BE2C (cell line): ENCODE results near the gene PPP1R13L.

Experiments used
- DNase-seq: peaks from one replicate; pipeline ENCODE4 v3.0.0-alpha.2; 2020
- H3K27me3 ChIP-seq: fragments of 250-450 bp; sonication (Bioruptor Pico); 2 replicates; pipeline ENCODE4 v1.5.1; 2020; ENCODE audit warnings: mild to moderate bottlenecking
- H3K36me3 ChIP-seq: fragments of 250-450 bp; sonication (Bioruptor Pico); 2 replicates; pipeline ENCODE4 v1.5.1; 2020; ENCODE audit warnings: mild to moderate bottlenecking
- H3K4me1 ChIP-seq: fragments of 250-450 bp; sonication (Bioruptor Pico); 2 replicates; pipeline ENCODE4 v1.5.1; 2020
- H3K4me3 ChIP-seq: 2 replicates; pipeline ENCODE4 v1.5.1; 2011; ENCODE audit warnings: low read depth, low read length
- H3K9me3 ChIP-seq: fragments of 250-450 bp; sonication (Bioruptor Pico); 2 replicates; pipeline ENCODE4 v1.5.1; 2020
- TF ChIP-seq, protein P1 (sequence below): IDR thresholded peaks from 2 replicates; pipeline ENCODE4 v1.5.1; 2012; ENCODE audit warnings: mild to moderate bottlenecking, low read depth, low read length

The PPP1R13L gene

DNA sequence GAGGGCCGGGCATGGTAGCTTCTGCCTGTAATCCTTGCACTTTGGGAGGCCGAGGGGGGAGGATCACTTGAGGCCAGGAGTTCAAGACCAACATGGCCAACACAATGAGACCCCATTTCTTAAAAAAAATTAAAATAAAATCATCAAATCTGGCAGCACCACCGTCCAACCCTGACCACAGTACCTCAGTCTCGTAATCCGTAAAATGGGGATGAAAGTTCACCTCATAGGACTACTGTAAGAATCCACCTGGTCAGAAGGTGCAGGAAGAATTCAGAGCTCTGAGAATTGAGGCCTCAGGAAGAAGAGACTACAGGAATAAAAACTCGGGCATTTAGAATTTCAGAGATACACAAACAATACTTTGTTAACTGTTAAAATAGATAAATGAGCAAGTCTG lies 3.1 kb downstream of the PPP1R13L start:
- H3K4me3 ChIP-seq = no peak overlapping the region
- no peak for DNase-seq
- H3K4me1 ChIP-seq = no peaks in the 10 kb centered on the region; the same call in none of the 2 replicates
- H3K27me3 ChIP-seq = peaks cover 7% of the 10 kb centered on the region; the same call in 1 of the 2 replicates
- TF ChIP-seq, protein P1, sequence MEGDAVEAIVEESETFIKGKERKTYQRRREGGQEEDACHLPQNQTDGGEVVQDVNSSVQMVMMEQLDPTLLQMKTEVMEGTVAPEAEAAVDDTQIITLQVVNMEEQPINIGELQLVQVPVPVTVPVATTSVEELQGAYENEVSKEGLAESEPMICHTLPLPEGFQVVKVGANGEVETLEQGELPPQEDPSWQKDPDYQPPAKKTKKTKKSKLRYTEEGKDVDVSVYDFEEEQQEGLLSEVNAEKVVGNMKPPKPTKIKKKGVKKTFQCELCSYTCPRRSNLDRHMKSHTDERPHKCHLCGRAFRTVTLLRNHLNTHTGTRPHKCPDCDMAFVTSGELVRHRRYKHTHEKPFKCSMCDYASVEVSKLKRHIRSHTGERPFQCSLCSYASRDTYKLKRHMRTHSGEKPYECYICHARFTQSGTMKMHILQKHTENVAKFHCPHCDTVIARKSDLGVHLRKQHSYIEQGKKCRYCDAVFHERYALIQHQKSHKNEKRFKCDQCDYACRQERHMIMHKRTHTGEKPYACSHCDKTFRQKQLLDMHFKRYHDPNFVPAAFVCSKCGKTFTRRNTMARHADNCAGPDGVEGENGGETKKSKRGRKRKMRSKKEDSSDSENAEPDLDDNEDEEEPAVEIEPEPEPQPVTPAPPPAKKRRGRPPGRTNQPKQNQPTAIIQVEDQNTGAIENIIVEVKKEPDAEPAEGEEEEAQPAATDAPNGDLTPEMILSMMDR = no peak
- H3K9me3 ChIP-seq = no peaks in the 10 kb centered on the region
- H3K36me3 ChIP-seq = peaks cover under 1% of the 10 kb centered on the region; the same call in 1 of the 2 replicates

DNA sequence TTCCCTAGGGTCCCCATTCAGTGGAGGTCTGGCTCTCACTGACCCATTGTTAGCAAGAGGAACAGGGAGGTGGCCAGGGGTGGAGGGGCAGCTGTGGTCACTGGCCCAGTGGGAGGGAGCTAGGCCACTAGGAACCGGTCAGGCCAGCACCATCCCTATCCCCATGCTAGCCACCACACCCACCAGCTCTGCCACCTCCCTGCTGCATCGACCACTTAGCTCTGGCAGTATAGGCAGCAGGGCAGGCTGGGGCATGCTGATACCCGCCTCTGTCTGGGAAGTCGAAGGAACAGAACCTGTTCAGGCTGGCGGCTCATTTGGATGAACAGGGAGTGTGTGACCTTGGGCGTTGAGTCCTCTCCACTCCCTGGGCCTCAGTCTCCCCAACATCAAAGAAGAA lies 4.7 kb downstream of the PPP1R13L start:
- Histone ChIP-seq H3K9me3 (no peaks in the 10 kb centered on the region), H3K4me3 (no peak overlapping the region), H3K36me3 (no peaks in the 10 kb centered on the region), H3K27me3 (peaks cover 7% of the 10 kb centered on the region; the same call in 1 of the 2 replicates), H3K4me1 (no peaks in the 10 kb centered on the region; the same call in none of the 2 replicates)
- TF ChIP-seq, protein P1 = no peak
- no peak for DNase-seq

DNA sequence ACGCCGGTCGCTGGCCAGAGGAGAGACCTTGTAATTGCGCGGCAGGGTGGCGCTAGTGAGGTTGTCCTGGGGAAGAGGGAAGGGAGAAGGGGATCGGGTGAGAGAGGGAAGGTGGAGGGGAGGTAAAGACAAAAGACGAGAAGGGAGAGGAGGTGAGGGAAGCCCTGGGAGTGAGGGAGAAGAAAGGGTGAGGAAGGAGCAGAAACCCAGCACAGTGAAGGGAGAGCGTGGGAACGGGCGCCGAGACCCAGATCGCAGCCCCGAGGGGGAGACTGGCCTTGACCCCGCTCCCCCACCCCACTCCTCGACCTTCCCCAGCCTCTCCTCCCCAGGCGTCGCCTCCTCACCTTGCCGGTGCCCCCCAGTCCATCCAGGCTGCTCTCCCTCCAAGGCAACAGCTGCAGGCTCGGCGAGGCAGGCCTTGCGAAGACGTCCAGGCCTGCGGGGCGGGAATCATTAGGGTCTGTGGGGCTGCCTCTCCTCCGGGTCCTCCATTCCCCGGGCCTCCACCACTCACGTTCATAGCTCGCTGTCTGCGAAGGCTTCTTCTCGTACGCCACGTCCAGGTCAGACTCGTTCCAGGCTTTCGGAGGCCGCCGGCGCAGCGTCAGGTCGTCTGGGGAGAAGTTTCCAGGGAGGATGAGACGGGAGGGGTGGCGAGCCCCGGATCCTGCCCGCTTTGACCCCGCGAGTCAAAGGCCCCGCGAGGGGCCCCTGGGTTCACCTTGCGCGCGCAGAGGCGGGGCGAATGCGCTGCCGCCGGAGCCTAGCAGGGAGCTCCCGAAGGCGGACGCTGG lies 8.8 kb downstream of the PPP1R13L start:
- H3K36me3 ChIP-seq = no peaks in the 10 kb centered on the region
- no peak overlapping the region for H3K4me3 ChIP-seq
- H3K4me1 ChIP-seq = no peaks in the 10 kb centered on the region; the same call in 1 of the 2 replicates
- no peaks in the 10 kb centered on the region for H3K27me3 ChIP-seq
- TF ChIP-seq, protein P1 = no peak
- H3K9me3 ChIP-seq = no peaks in the 10 kb centered on the region
- DNase-seq = no peak

DNA sequence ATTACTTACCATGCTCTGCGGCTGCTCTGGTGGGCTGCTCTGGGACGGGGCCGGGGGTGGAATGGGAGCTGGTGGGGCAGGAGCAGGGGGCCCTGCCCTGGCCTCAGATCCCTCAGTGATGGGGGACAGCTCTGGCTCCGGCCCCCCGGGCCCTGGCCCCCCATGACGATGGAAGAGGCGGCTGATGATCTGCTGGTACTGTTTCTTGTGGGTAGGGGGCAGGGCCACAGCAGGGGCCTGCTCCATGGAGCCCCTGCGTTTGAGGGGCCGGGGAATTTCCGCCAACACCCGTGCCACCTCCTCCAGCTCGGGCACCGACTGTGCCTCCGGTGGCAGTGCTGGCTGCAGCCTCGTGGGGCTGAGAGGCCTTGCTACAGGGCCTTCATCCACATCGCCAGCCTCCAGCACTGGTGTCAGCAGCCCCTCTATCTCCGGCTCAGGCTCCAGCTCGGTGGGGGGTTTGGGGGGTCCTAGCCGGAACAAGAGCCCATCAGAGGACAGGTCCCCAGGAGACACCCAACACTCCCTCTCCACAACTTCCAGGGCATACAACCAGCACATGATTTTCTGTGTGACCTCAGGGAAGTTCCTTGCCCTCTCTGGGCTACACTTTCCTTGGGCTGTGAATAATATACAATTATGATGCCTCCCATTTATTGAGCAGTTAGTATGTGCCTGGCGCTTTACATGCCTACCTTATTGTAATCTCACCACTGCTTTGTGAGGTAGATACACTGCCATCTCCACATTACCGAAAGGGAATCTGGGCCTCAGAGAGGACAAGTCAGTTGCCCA lies 12.8 kb downstream of the PPP1R13L start:
- no peaks in the 10 kb centered on the region for H3K4me1 ChIP-seq

DNA sequence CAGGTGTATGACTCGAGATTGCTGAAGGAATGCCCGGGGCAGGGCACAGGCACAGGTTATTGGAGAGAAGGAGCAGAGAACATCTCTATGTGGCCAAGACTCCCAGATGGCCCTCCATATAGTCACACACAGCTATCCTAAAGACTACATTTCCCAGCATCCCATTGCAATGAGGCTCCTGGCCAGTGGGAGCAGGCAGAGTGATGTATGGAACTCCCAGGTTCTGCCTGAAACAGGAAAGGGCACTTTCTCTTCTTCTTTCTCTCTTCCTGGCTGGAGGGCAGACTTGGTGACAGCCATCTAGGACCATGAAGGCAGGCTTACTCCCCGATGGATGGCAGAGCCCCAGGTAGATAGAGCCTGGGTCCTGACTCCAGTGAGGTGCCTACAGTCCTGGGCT lies 13.5 kb downstream of the PPP1R13L start:
- H3K36me3 ChIP-seq = no peaks in the 10 kb centered on the region
- peaks cover 15% of the 10 kb centered on the region for H3K27me3 ChIP-seq
- H3K9me3 ChIP-seq = no peaks in the 10 kb centered on the region
- TF ChIP-seq, protein P1 = no peak
- H3K4me1 ChIP-seq = no peaks in the 10 kb centered on the region
- no peak for DNase-seq
- H3K4me3 ChIP-seq = no peak overlapping the region

More for the DNA sequence above, 12.8 kb downstream of the PPP1R13L start:
- Histone ChIP-seq H3K27me3 (peaks cover 8% of the 10 kb centered on the region), H3K9me3 (no peaks in the 10 kb centered on the region), H3K36me3 (no peaks in the 10 kb centered on the region), H3K4me3 (no peak overlapping the region)
- DNase-seq = no peak
- TF ChIP-seq, protein P1 = no peak
